ENCODE measurements around the gene GPAM. TPM values are rescaled to one million over a fixed set of nuclear protein-coding genes. Genes with fewer than 3 reads are reported as not detected.

GPAM gene
- total RNA-seq, 1 experiment from 2014 or later: 16.0 TPM

GRCh38 chr10:112177247-112177646 lies 6.3 kb downstream of the GPAM start:
- H2BK120ac ChIP-seq (ENCODE audit: low read depth, low read length, poor library complexity, severe bottlenecking): no peak overlapping the region
- H3K23me2 ChIP-seq (ENCODE audit: insufficient read length, low read depth, low read length, poor library complexity, severe bottlenecking): no peaks in the 10 kb centered on the region
- H3K56ac ChIP-seq (ENCODE audit: insufficient read length, low read depth, low read length): no peak overlapping the region
- no peak overlapping the region for H3K4me2 ChIP-seq (ENCODE audit: insufficient read depth, insufficient read length, low read length)
- no peak overlapping the region for H3K18ac ChIP-seq (ENCODE audit: insufficient read length, low read depth, low read length)
- H3K27me3 ChIP-seq (ENCODE audit: insufficient read depth, low read length): no peaks in the 10 kb centered on the region
- H3K27ac ChIP-seq (ENCODE audit: insufficient read length, low read depth, low read length): no peak overlapping the region
- no peaks in the 10 kb centered on the region for H3K4me1 ChIP-seq (ENCODE audit: insufficient read depth, low read length)
- no peak overlapping the region for H3K4me3 Mint-ChIP-seq
- H3K14ac ChIP-seq (ENCODE audit: insufficient read depth, low read length): no peak overlapping the region
- H3K36me3 Mint-ChIP-seq (ENCODE audit: insufficient read depth in 1 of 3, low read depth in 3 of 3): peaks cover 8 to 52% (median 29%) of the 10 kb centered on the region in 3 experiments; a peak in 6 of 7 replicates
- TF ChIP-seq, protein P1, sequence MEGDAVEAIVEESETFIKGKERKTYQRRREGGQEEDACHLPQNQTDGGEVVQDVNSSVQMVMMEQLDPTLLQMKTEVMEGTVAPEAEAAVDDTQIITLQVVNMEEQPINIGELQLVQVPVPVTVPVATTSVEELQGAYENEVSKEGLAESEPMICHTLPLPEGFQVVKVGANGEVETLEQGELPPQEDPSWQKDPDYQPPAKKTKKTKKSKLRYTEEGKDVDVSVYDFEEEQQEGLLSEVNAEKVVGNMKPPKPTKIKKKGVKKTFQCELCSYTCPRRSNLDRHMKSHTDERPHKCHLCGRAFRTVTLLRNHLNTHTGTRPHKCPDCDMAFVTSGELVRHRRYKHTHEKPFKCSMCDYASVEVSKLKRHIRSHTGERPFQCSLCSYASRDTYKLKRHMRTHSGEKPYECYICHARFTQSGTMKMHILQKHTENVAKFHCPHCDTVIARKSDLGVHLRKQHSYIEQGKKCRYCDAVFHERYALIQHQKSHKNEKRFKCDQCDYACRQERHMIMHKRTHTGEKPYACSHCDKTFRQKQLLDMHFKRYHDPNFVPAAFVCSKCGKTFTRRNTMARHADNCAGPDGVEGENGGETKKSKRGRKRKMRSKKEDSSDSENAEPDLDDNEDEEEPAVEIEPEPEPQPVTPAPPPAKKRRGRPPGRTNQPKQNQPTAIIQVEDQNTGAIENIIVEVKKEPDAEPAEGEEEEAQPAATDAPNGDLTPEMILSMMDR (conservative IDR thresholded peaks at IDR 0.05): no peak
- no peak overlapping the region for H2BK15ac ChIP-seq (ENCODE audit: low read depth, low read length)
- H3K4ac ChIP-seq (ENCODE audit: low read depth, low read length): no peak overlapping the region
- no peak overlapping the region for H2BK12ac ChIP-seq (ENCODE audit: insufficient read length, low read depth, low read length)
- no peaks in the 10 kb centered on the region for H3K4me1 Mint-ChIP-seq
- H3K27me3 Mint-ChIP-seq (ENCODE audit: low read depth): no peaks in the 10 kb centered on the region
- no peak overlapping the region for H4K8ac ChIP-seq (replicated peaks; ENCODE audit: insufficient read length, low read depth, low read length)
- no CpG with 5 or more reads among the region's 1 CpG for WGBS (ENCODE audit: extremely low coverage, insufficient read length, low lambda C conversion rate)
- no peaks in the 10 kb centered on the region for H3K79me2 ChIP-seq (ENCODE audit: insufficient read depth, low read length)
- no peaks in the 10 kb centered on the region for H3K79me1 ChIP-seq (ENCODE audit: insufficient read depth, low read depth, low read length, poor library complexity, severe bottlenecking)
- H2AFZ ChIP-seq (ENCODE audit: low read length): no peak overlapping the region
- H3K9ac ChIP-seq (ENCODE audit: extremely low read depth, insufficient read length, low read length): no peak overlapping the region
- no peaks in the 10 kb centered on the region for H4K20me1 ChIP-seq (ENCODE audit: control insufficient read depth, insufficient read depth, insufficient read length)
- DNase-seq: no peak
- no peak overlapping the region for H2BK20ac ChIP-seq (ENCODE audit: low read depth, low read length, poor library complexity, severe bottlenecking)
- no peaks in the 10 kb centered on the region for H3K9me3 Mint-ChIP-seq
- H2BK5ac ChIP-seq (ENCODE audit: insufficient read length, low read length): no peak overlapping the region
- no peaks in the 10 kb centered on the region for H3K9me3 ChIP-seq (ENCODE audit: control insufficient read depth, low read depth, low read length)
- no peak overlapping the region for H3K23ac ChIP-seq (ENCODE audit: insufficient read length, low read depth, low read length)
- no peak overlapping the region for H2AK5ac ChIP-seq (ENCODE audit: insufficient read length, low read length)
- no peak overlapping the region for H4K91ac ChIP-seq (ENCODE audit: insufficient read length, low read depth, low read length)
- no peak overlapping the region; a peak in 1 of 7 replicates for H3K27ac Mint-ChIP-seq
- no peak overlapping the region for H4K5ac ChIP-seq (ENCODE audit: insufficient read length, low read depth, low read length)
- no peak overlapping the region for H3T11ph ChIP-seq (ENCODE audit: low read length)

All from H9 (cell line).